Thyroid gland (tissue), 4 donors: Measurements from ENCODE around the gene LRGUK.

Source experiments
- POLR2A ChIP-seq, 2 donors: fragments of 450-650 bp; IDR thresholded peaks; one replicate each; pipeline ENCODE4 v1.6.1; 2017; ENCODE audit warnings: antibody characterized with exemption in 2 of 2, mild to moderate bottlenecking in 2 of 2, moderate library complexity in 1 of 2
- TF ChIP-seq, protein P1 (sequence below), 6 experiments: fragments of 200-600 bp in 3 of 6; fragments of 450-650 bp in 3 of 6; sonication (generic) in 3 of 6; IDR thresholded peaks; one replicate each; pipeline ENCODE4 v1.5.1; 2016 to 2019; ENCODE audit warnings: antibody characterized with exemption in 6 of 6, mild to moderate bottlenecking in 2 of 6, inconsistent platforms in 1 of 6, moderate library complexity in 1 of 6

DNA sequence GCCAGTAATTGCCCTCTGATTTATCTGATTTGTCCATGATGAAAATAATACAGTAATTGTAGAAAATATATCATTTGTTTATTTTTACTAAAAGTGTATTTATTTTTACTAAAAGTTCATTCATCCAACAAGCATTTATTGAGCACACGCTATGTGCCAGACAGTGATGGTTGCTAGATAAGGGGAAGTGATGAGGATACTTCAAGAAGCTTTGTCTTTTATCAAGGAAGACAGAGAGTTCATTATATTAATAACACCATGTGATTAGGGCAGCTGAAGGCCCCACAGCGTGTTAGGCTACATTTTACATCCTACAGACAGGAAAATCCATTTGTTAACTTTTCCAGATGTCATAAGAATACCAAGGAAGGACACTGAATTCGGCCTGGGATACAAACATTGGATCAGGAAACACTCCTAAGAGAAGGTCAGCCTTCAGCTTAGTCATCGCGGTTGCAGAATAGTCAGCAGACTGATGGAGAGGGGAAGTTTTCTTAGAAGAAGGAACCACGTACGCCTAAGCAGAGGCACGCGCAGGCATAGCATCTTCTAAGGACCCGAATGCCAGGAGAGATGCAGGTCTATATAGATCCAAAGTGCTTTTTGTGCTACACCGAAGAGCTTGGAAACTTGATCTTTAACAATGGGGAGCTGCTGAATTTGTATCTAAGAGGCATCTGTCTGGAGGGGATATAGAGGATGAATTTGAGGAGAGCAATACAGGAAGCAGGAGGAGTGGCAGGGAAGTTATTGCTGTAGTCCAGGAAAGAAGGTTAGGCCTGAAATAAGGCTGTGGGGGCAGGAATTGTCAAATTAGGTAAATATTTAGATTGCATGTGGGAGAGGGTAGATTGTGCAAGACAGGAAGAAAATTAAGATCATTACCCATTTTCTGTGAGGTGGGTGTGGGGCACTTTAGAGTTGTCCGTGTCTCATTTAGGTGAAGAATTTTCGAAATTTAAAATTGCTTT lies 85.7 kb downstream of the LRGUK start:
- TF ChIP-seq, protein P1, sequence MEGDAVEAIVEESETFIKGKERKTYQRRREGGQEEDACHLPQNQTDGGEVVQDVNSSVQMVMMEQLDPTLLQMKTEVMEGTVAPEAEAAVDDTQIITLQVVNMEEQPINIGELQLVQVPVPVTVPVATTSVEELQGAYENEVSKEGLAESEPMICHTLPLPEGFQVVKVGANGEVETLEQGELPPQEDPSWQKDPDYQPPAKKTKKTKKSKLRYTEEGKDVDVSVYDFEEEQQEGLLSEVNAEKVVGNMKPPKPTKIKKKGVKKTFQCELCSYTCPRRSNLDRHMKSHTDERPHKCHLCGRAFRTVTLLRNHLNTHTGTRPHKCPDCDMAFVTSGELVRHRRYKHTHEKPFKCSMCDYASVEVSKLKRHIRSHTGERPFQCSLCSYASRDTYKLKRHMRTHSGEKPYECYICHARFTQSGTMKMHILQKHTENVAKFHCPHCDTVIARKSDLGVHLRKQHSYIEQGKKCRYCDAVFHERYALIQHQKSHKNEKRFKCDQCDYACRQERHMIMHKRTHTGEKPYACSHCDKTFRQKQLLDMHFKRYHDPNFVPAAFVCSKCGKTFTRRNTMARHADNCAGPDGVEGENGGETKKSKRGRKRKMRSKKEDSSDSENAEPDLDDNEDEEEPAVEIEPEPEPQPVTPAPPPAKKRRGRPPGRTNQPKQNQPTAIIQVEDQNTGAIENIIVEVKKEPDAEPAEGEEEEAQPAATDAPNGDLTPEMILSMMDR (IDR thresholded peaks at IDR 0.05): no peak
- no peak for TF ChIP-seq POLR2A (IDR thresholded peaks at IDR 0.05)
